AG10803 (cell line): Measurements from ENCODE around the gene GALNT15.

Source experiments
- DNase-seq: peaks from one replicate; pipeline ENCODE4 v3.0.0; 2010; ENCODE audit warnings: low read depth
- H3K4me3 ChIP-seq: 2 replicates; pipeline ENCODE4 v1.5.1; 2011; ENCODE audit warnings: mild to moderate bottlenecking, low read length, control low read depth
- CTCF ChIP-seq: conservative IDR thresholded peaks from 2 replicates; pipeline ENCODE4 v1.5.1; 2011; ENCODE audit warnings: mild to moderate bottlenecking, low read length, control low read depth, inconsistent platforms

GALNT15 gene

GRCh38 chr3:16174026-16174355, 489 bp upstream of the GALNT15 start:
- H3K4me3 ChIP-seq, result peak overlapping the region; percentile 54

DNA sequence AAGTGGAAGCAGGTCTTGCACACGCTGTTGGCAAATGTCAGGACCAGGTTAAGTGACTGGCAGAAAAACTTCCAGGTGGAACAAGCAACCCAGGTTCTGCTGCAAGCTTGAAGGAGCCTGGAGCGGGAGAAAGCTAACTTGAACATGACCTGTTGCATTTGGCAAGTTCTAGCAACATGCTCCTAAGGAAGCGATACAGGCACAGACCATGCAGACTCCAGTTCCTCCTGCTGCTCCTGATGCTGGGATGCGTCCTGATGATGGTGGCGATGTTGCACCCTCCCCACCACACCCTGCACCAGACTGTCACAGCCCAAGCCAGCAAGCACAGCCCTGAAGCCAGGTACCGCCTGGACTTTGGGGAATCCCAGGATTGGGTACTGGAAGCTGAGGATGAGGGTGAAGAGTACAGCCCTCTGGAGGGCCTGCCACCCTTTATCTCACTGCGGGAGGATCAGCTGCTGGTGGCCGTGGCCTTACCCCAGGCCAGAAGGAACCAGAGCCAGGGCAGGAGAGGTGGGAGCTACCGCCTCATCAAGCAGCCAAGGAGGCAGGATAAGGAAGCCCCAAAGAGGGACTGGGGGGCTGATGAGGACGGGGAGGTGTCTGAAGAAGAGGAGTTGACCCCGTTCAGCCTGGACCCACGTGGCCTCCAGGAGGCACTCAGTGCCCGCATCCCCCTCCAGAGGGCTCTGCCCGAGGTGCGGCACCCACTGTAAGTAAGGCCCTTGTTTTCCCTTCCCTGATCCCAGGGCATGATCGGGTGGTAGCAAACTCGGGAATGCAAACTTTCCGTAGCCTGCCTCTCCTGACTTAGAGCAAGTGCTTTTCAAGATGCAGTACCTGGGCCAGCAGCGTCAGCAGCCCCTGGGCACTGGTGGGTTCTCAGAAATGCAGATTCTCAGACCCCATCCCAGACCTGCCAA, 759 bp downstream of the GALNT15 start:
- H3K4me3 ChIP-seq, result peak overlapping the region; percentile 54
- no peak for DNase-seq
- TF ChIP-seq CTCF, result no peak

More at GRCh38 chr3:16174026-16174355, 489 bp upstream of the GALNT15 start:
- DNase-seq, result peak; percentile 87
- TF ChIP-seq CTCF, result no peak; the same call in 1 of the 2 replicates

- TF ChIP-seq CTCF, result no peak
- DNase-seq, result no peak
- H3K4me3 ChIP-seq, result peak overlapping the region; percentile 54
Observed at GRCh38 chr3:16176391-16177030, 2.0 kb downstream of the GALNT15 start.

DNA sequence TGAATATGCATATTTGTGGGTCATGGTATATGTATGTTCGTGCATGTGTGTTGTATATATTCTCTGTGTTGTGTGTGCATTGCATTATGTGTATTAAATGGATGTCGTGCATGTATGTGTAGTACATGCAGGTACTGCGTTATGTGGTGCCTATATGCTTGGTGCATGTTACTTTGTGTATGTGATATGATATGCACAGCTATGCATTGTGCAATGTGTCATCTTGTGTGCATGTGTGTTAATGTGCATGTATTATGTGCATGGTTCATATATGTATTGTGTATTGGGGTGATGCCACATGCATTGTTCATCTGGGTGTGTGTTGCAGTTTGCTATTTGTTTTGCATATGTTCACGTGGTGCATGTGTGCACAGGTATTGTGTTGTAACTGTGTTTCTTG, 2.9 kb downstream of the GALNT15 start:
- DNase-seq, result no peak
- no peak for TF ChIP-seq CTCF

DNA sequence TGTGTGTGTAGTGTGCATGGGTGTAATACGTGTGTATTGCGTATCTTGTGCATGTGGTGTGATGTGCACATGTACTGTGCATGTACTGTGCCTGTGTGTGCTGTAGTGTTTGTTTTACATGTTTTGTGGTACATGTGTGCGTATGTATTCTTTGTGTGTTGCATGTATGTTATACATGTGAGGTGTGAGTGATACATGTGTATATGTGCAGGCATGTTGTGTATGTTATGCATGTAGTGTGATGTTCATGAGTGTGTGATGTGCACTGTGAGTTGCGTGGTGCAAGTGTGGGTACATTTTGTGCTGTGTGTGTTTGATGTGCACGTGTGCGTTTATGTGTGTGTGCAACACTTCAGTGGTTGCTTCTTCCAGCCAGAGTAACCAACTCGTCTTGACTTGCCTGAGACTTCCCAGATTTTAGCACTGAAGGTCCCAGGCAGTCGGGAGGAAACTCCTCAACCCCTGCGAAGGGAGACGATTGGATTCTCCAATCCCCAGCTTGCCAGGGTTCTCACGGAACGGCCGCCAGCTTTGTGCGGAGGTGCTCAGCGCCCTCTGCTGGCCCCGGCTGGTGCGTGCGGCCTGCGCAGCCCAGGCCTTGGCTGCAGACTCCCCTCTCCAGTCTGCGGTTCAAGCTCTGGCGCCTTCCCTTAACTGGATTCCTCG, 3.6 kb downstream of the GALNT15 start:
- TF ChIP-seq CTCF, result peak; percentile 93
- H3K4me3 ChIP-seq, result peak overlapping the region; percentile 54
- peak; percentile 89 for DNase-seq

More for the DNA sequence above, 2.9 kb downstream of the GALNT15 start:
- peak overlapping the region; percentile 54 for H3K4me3 ChIP-seq

DNA sequence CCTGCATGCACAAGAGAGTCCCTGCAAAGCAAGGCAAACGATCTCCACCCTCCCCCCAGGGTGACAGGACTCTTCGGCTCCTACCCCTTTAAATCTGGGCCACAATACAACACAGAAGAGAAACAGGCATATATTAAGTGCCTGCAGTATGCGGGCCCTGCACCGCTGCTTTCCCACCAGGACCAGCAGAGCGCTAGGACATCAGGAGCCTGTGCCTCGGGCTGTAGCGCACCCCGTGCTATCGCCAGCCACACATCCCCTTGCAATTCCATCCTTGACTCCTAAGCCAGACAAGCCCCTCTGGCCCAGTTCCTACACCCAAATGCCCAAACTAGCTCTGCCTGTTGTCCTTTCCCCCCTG, 4.1 kb downstream of the GALNT15 start:
- H3K4me3 ChIP-seq, result no peak overlapping the region

More for the DNA sequence above, 4.1 kb downstream of the GALNT15 start:
- TF ChIP-seq CTCF, result no peak
- no peak for DNase-seq
